ENCODE measurements around the gene CD68. TPM values are rescaled to one million over a fixed set of nuclear protein-coding genes. Genes with fewer than 3 reads are reported as not detected.
A peak's percentile ranks its signal among the peaks of the same experiment; 100 is the strongest.

Gene CD68
- total RNA-seq, 1 donor from 2014 or later, result 0.95 TPM

- no peaks in the 10 kb centered on the region for H3K79me2 ChIP-seq (ENCODE audit: low read depth)
- DNase-seq (ENCODE audit: low spot score), result no peak
- H3K9me3 ChIP-seq (ENCODE audit: low read depth), result no peaks in the 10 kb centered on the region
- Mint-ChIP-seq H3K4me1 (peaks cover 38% of the 10 kb centered on the region), H3K9me3 (peaks cover 2% of the 10 kb centered on the region), H3K27ac (peak within 1 kb of the TSS; percentile 78), H3K27me3 (ENCODE audit: insufficient read depth, low read depth) (peaks cover 9% of the 10 kb centered on the region), H3K36me3 (peaks cover 6% of the 10 kb centered on the region), H3K4me3 (peak within 1 kb of the TSS; percentile 53)
- H3K36me3 ChIP-seq, result no peaks in the 10 kb centered on the region
- no peak within 1 kb of the TSS for H3K4me2 ChIP-seq
- H3K27me3 ChIP-seq, result no peaks in the 10 kb centered on the region
- no peak within 1 kb of the TSS for H3K9ac ChIP-seq
- H2AFZ ChIP-seq (replicated peaks), result no peak within 1 kb of the TSS
- H4K20me1 ChIP-seq (ENCODE audit: low read depth), result no peaks in the 10 kb centered on the region
- H3F3A ChIP-seq (ENCODE audit: low read depth), result peaks cover 13% of the 10 kb centered on the region
- no peak within 1 kb of the TSS for H3K27ac ChIP-seq
- no peak within 1 kb of the TSS for H3K4me3 ChIP-seq
- peaks cover 4% of the 10 kb centered on the region for H3K4me1 ChIP-seq
- no peak for TF ChIP-seq EZH2phosphoT487 (IDR thresholded peaks at IDR 0.05)
- TF ChIP-seq EZH2 (IDR thresholded peaks at IDR 0.05), result no peak
- TF ChIP-seq, protein P1, sequence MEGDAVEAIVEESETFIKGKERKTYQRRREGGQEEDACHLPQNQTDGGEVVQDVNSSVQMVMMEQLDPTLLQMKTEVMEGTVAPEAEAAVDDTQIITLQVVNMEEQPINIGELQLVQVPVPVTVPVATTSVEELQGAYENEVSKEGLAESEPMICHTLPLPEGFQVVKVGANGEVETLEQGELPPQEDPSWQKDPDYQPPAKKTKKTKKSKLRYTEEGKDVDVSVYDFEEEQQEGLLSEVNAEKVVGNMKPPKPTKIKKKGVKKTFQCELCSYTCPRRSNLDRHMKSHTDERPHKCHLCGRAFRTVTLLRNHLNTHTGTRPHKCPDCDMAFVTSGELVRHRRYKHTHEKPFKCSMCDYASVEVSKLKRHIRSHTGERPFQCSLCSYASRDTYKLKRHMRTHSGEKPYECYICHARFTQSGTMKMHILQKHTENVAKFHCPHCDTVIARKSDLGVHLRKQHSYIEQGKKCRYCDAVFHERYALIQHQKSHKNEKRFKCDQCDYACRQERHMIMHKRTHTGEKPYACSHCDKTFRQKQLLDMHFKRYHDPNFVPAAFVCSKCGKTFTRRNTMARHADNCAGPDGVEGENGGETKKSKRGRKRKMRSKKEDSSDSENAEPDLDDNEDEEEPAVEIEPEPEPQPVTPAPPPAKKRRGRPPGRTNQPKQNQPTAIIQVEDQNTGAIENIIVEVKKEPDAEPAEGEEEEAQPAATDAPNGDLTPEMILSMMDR (IDR thresholded peaks at IDR 0.05), result no peak
Observed at GRCh38 chr17:7629939-7630571, 50.6 kb downstream of the CD68 start, which contains the start of gene SHBG. Gene SHBG, plus strand, starts transcription at chr17:7630135. Its CDS starts 38 bp downstream, at chr17:7630173.

Small RNA genes within 50 kb of the gene (small RNA-seq; reads per million reads assigned to genes)
- gene CD68 (0.09 reads per million), gene RF00019 (not detected), gene SNORA48 (not detected), gene SNORD10 (not detected)

Other genes with a start within 250 kb of the CD68 start
- gene ACAP1, start 243.1 kb upstream of the CD68 start, total RNA-seq (ENCODE audit: low replicate concordance), result 0.65 and 2.7 TPM in 2 replicates
- gene KCTD11, start 227.5 kb upstream of the CD68 start, total RNA-seq (ENCODE audit: low replicate concordance), result 2.7 and 8.2 TPM in 2 replicates
- gene TMEM95, start 224.5 kb upstream of the CD68 start, total RNA-seq (ENCODE audit: low replicate concordance), result not detected in 2 replicates
- gene TNK1, start 198.5 kb upstream of the CD68 start, total RNA-seq (ENCODE audit: low replicate concordance), result 1.8 and 4.0 TPM in 2 replicates
- gene PLSCR3, start 185.1 kb upstream of the CD68 start, total RNA-seq (ENCODE audit: low replicate concordance), result 6.6 and 17.5 TPM in 2 replicates
- gene TMEM256, start 175.5 kb upstream of the CD68 start, total RNA-seq (ENCODE audit: low replicate concordance), result 72.0 and 152 TPM in 2 replicates
- gene NLGN2, start 171.8 kb upstream of the CD68 start, total RNA-seq (ENCODE audit: low replicate concordance), result 13.9 and 36.5 TPM in 2 replicates
- gene SPEM1, start 159.3 kb upstream of the CD68 start, total RNA-seq (ENCODE audit: low replicate concordance), result not detected in 2 replicates
- gene SPEM2, start 154.0 kb upstream of the CD68 start, total RNA-seq (ENCODE audit: low replicate concordance), result not detected in 2 replicates
- gene SPEM3, start 150.8 kb upstream of the CD68 start, total RNA-seq (ENCODE audit: low replicate concordance), result not detected in 2 replicates
- 1.0 and 1.6 TPM in 2 replicates for gene TMEM102, start 144.2 kb upstream of the CD68 start, total RNA-seq (ENCODE audit: low replicate concordance)
- gene FGF11, start 140.1 kb upstream of the CD68 start, total RNA-seq (ENCODE audit: low replicate concordance), result 7.6 and 14.9 TPM in 2 replicates
- gene CHRNB1, start 134.6 kb upstream of the CD68 start, total RNA-seq (ENCODE audit: low replicate concordance), result 7.4 and 7.5 TPM in 2 replicates
- gene ZBTB4, start 100.0 kb upstream of the CD68 start, total RNA-seq (ENCODE audit: low replicate concordance), result 5.4 and 15.5 TPM in 2 replicates
- not detected in 2 replicates for gene SLC35G6, start 98.2 kb upstream of the CD68 start, total RNA-seq (ENCODE audit: low replicate concordance)
- 32.7 and 51.4 TPM in 2 replicates for gene POLR2A, start 95.3 kb upstream of the CD68 start, total RNA-seq (ENCODE audit: low replicate concordance)
- 0.75 and 2.4 TPM in 2 replicates for gene TNFSF12, start 30.6 kb upstream of the CD68 start, total RNA-seq (ENCODE audit: low replicate concordance)
- gene TNFSF13, start 20.9 kb upstream of the CD68 start, total RNA-seq (ENCODE audit: low replicate concordance), result 0.37 TPM in 1 of 2 replicates, not detected in the other
- 87.9 and 91.6 TPM in 2 replicates for gene SENP3, start 17.7 kb upstream of the CD68 start, total RNA-seq (ENCODE audit: low replicate concordance)
- gene MPDU1, start 4.2 kb downstream of the CD68 start, total RNA-seq (ENCODE audit: low replicate concordance), result 167 and 177 TPM in 2 replicates
- gene SOX15, start 10.5 kb downstream of the CD68 start, total RNA-seq (ENCODE audit: low replicate concordance), result 0.51 and 7.6 TPM in 2 replicates
- 42.7 and 65.5 TPM in 2 replicates for gene FXR2, start 35.3 kb downstream of the CD68 start, total RNA-seq (ENCODE audit: low replicate concordance)
- gene SAT2, start 48.2 kb downstream of the CD68 start, total RNA-seq (ENCODE audit: low replicate concordance), result 34.6 and 56.6 TPM in 2 replicates
- 0.46 TPM in 1 of 2 replicates, not detected in the other for gene SHBG, start 50.5 kb downstream of the CD68 start, total RNA-seq (ENCODE audit: low replicate concordance)
- 0.37 and 1.4 TPM in 2 replicates for gene ATP1B2, start 71.3 kb downstream of the CD68 start, total RNA-seq (ENCODE audit: low replicate concordance)
- gene TP53, start 107.9 kb downstream of the CD68 start, total RNA-seq (ENCODE audit: low replicate concordance), result 54.9 and 69.7 TPM in 2 replicates
- gene WRAP53, start 108.8 kb downstream of the CD68 start, total RNA-seq (ENCODE audit: low replicate concordance), result 12.6 and 22.8 TPM in 2 replicates
- gene EFNB3, start 125.6 kb downstream of the CD68 start, total RNA-seq (ENCODE audit: low replicate concordance), result 5.8 and 17.7 TPM in 2 replicates
- 0.09 and 0.28 TPM in 2 replicates for gene DNAH2, start 138.1 kb downstream of the CD68 start, total RNA-seq (ENCODE audit: low replicate concordance)